K562 (cell line): ENCODE data around the gene AMTN.

Experiments used
- ATF6 ChIP-seq: sonication (generic); formaldehyde crosslinking; IDR thresholded peaks from 2 replicates; pipeline ENCODE4 v1.4.0; 2020; ENCODE audit warnings: mild to moderate bottlenecking, missing genetic modification reagents
- CREB3 ChIP-seq: fragments of 450-650 bp; conservative IDR thresholded peaks from 2 replicates; pipeline ENCODE4 v1.6.1; 2016; ENCODE audit warnings: missing genetic modification characterization, low read depth, mild to moderate bottlenecking, missing compliant biosample characterization, moderate library complexity
- CTCF ChIP-seq, 3 experiments: IDR thresholded peaks in 2 of 3; conservative IDR thresholded peaks in 1 of 3; 2 replicates each; pipeline ENCODE4 v1.5.1; 2011 to 2012; ENCODE audit warnings: low read length in 3 of 3, mild to moderate bottlenecking in 3 of 3, control low read depth in 2 of 3, improper control_type of control experiment in 1 of 3, inconsistent platforms in 1 of 3, low read depth in 1 of 3, mixed read lengths in 1 of 3, moderate library complexity in 1 of 3; ENCODE audit not compliant: insufficient read depth in 2 of 3
- EHMT2 ChIP-seq: fragments of 450-650 bp; IDR thresholded peaks from 2 replicates; pipeline ENCODE4 v1.6.1; 2018; ENCODE audit warnings: antibody characterized with exemption
- KLF6 ChIP-seq: fragments of 250-450 bp; sonication (Bioruptor Pico); IDR thresholded peaks from 2 replicates; pipeline ENCODE4 v1.4.0; 2020; ENCODE audit warnings: mild to moderate bottlenecking, moderate library complexity, borderline replicate concordance
- PATZ1 ChIP-seq: fragments of 250-450 bp; sonication (Bioruptor Pico); IDR thresholded peaks from 2 replicates; pipeline ENCODE4 v1.5.0; 2020; ENCODE audit warnings: mild to moderate bottlenecking, borderline replicate concordance
- PHB2 ChIP-seq: fragments of 450-650 bp; IDR thresholded peaks from 2 replicates; pipeline ENCODE4 v1.6.1; 2017; ENCODE audit warnings: low read depth
- POLR2AphosphoS2 ChIP-seq: IDR thresholded peaks from 2 replicates; pipeline ENCODE4 v1.6.1; 2012; ENCODE audit warnings: low read length, improper control_type of control experiment
- RAD51 ChIP-seq: fragments of 450-650 bp; IDR thresholded peaks from 2 replicates; pipeline ENCODE4 v1.7.1; 2016; ENCODE audit warnings: low read depth, mild to moderate bottlenecking, borderline replicate concordance
- SAFB ChIP-seq: fragments of 200-400 bp; formaldehyde crosslinking; IDR thresholded peaks from 2 replicates; pipeline ENCODE4 v1.6.1; 2017; ENCODE audit warnings: low read depth, low read length, borderline replicate concordance
- SMARCB1 ChIP-seq: IDR thresholded peaks from 2 replicates; pipeline ENCODE4 v1.6.1; 2011; ENCODE audit warnings: improper control_type of control experiment, low read depth; ENCODE audit not compliant: insufficient read length
- USF2 ChIP-seq: sonication (generic); formaldehyde crosslinking; IDR thresholded peaks from 2 replicates; pipeline ENCODE4 v1.5.0; 2020; ENCODE audit warnings: missing genetic modification reagents
- ZNF354B ChIP-seq: fragments of 250-450 bp; sonication (Bioruptor Pico); IDR thresholded peaks from 2 replicates; pipeline ENCODE4 v1.4.0; 2020

- TF ChIP-seq CREB3 (tag) (no peak), ATF6 (CRISPR knock-in tag) (no peak), USF2 (CRISPR knock-in tag) (no peak), PATZ1 (CRISPR knock-in tag) (no peak), PHB2 (no peak), RAD51 (no peak), KLF6 (CRISPR knock-in tag) (no peak), POLR2AphosphoS2 (no peak), ZNF354B (CRISPR knock-in tag) (no peak), SAFB (no peak), CTCF (IDR thresholded peaks at IDR 0.05 in 2 of 3, conservative IDR thresholded peaks at IDR 0.05 in 1 of 3; ENCODE audit: insufficient read depth in 2 of 3, low read depth in 1 of 3, low read length in 3 of 3) (no peak), SMARCB1 (no peak), EHMT2 (no peak)
Measured at GRCh38 chr4:70518269-70518668, at the start of gene AMTN.
